ENCODE data around the gene HDAC4.

The HDAC4 gene

DNA sequence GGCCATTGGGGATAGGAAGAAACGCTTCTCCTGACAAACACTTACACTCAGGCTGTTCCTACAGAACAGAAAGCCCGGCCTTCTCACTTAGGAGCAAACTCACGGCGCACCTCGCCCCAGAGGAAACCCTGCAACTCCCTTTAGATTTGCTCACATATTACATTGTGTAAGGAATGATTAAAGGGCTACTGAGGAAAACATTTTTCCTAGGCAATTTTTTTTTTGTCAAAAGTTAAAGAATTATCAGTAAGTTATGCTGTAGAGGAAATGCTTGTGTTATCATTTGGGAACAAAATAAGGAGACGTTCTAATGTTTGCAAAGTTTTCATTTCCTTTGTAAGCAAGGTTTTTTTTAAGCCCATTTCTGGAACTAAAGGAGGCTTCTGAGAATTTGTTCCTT is 264.1 kb downstream of the HDAC4 start:
- no peak for DNase-seq

GRCh38 chr2:239136203-239136602 is 264.6 kb downstream of the HDAC4 start:
- no peak for DNase-seq

GRCh38 chr2:239135531-239135930 is 265.3 kb downstream of the HDAC4 start:
- no peak for DNase-seq

DNA sequence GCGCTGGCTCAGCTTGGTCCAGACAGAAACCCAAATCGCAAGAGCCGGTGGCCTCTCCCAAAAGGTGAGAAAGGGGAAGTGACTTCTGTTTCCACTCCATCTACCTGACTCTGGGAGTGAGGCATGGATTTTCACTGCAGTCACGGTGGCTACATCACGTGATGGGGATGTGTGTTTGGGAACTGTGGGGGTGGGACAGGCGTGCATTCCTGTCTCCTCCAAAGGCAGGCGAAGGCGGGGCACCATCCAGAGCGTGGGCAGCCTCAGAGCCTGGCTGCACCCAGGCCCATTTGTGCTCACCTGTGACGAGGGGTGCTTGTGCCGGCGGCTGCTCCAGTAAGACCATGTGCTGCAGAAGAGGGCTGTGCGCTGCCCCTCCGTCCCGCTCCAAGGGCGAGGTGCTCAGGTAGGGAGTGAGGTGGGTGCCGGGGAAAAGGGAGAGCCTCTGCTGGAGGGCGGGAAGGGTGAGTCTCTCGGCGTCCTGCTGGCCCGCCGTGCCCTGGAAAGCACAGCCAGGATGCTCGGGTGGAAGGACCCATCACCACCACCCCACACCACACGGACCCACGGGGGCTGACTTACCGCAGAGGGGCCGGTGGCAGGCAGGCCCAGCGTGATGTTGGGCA is 266.8 kb downstream of the HDAC4 start:
- DNase-seq, result no peak

DNA sequence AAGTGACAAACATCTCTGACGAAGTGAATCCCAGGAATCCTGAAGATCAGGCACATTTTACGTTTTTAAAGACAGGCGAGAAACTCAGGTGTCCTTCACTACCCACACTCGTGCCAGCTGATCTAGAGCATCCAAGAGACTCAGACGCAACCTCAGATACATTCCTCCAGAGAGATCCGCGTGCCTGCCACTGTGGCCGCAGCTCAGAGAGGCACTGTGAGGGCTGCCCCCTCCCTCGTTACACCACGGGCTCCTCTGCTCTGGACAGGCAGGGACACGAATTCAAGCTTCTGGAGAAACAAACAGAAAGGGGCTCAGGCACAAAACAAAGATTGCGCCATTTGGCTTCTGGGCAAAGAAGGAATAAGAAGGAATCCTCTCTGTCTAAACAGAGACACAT is 268.0 kb downstream of the HDAC4 start:
- no peak for DNase-seq

GRCh38 chr2:239132156-239132709 is 268.6 kb downstream of the HDAC4 start:
- DNase-seq, result no peak

- no peak for DNase-seq
These were observed 269.3 kb downstream of the HDAC4 start for GRCh38 chr2:239131521-239131920.

DNA sequence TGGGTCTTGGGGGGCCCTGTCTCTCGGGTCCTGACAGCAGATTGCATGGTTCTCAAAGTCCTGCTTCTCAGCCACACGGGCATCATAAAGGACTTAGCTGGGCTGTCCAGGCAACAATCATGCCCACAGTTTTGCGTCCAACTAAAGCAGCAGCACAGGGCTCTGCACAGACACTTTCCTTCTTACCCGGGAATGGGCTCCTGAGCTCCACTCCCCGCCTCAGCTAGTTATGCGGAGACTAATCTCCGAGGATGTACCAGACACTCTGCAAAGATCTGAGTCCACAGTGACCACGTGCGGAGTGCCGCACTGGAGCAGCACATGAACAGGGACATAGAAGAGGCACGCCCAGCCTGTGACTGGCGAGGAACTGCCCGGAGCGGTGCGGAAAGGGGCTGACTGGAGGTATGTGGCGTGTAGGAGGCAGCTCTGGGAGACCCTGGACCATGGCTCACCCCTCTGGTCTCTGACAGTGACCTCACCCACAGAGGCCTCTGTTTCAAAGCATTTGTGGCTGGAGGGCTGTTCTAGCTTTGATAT is 270.0 kb downstream of the HDAC4 start:
- no peak for DNase-seq

DNA sequence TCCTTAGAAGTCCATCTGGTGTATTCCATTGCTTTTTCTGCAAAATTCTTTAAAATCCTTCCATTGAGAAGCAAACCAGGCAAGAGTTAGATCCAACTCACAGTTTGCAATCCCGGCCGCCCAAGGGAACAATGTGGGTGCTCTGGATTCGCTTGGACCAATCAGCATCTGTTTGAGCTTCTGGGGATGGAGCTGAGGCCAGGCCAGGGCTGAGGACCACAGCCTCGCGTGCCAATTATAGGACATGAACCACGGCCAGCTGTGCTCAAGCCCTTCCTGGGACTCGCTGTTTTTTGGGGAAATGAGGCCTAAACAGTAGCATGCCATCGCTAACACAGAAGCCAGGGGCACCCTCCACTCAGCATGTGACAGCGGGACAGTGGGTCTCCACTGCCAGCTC is 270.8 kb downstream of the HDAC4 start:
- DNase-seq, result no peak

DNA sequence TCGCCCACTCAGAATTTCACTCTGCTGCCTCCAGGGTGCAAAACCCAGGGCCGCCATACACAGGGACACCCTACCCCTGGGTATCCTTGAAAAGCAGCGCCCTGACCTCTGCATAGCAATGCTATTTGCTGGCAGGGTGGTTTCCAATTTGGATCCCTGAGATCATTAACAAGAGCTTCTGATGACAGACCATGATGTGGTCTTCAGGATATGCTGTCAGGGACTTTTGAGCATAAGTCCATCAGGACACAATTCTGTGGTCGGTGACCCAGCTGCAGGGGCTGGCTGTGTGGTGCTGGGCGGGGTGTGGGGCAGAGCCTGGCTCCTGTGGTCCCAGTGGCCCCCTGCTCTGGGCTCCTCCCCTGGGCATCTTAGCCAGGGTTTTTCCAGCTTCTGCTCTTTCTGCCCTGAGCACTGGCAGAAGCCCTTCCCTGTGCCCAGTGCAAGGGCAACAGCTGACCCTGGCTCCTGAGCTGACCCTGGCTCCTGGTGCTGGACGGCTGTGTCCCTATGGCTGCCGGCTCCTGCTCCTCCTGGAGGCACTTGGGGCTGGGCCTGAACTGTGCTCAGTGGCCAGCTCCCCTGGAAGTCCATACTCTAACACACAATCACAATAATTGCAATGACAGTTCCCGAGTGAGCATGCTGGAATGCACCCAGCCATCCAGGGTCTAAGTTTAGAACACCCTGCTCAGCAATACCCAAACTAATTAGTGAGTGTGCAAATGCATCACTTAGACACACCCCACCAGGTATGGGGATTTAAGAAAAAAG is 271.5 kb downstream of the HDAC4 start:
- no peak for DNase-seq

GRCh38 chr2:239128706-239129105 is 272.1 kb downstream of the HDAC4 start:
- DNase-seq, result no peak

- DNase-seq, result no peak
These were observed 273.3 kb downstream of the HDAC4 start for GRCh38 chr2:239127513-239127912.

DNA sequence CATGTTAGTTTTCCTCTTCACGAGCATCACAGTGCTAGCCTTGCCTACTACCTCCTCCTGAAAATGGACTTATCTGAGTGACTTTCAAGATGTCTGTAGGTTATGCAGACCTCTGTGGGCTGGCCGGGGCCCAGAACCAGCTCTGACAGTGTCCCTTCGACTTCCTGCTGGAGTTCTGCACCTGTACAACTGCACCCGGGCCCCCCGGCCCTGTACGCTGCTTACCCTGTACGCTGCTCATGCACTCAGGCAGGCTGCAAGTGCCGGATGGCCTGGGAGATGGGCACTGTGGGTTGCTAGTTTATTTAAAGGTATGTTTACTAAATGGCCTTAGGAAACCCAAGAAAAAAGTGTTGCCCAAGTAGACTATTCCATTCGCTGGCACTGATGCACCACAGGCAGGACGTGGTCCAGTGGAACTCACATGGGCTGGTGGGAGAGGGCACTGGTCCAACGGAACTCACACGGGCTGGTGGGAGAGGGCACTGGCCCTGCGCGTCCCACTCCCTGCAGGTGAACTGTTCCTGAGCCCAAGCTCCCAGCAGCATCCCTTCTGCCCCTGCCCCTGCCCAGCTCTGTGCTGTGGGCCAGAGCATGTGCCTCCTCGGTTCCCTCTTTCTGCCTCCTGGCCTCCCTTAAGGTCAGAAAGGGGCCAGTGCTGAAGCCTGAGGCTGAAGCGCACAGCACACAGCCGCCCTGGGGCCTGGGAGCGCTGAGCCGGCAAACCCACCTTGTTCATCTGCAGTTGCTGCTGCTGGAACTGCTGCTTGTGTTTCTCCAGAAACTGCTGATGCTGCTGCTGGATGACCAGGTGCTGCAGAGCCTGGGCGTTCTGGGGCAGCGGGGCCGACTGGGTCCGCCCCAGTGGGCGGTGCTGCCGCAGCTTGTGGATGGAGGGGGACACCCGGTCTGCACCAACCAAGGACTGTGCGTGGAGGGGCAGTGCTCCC is 274.8 kb downstream of the HDAC4 start:
- DNase-seq, result no peak

DNA sequence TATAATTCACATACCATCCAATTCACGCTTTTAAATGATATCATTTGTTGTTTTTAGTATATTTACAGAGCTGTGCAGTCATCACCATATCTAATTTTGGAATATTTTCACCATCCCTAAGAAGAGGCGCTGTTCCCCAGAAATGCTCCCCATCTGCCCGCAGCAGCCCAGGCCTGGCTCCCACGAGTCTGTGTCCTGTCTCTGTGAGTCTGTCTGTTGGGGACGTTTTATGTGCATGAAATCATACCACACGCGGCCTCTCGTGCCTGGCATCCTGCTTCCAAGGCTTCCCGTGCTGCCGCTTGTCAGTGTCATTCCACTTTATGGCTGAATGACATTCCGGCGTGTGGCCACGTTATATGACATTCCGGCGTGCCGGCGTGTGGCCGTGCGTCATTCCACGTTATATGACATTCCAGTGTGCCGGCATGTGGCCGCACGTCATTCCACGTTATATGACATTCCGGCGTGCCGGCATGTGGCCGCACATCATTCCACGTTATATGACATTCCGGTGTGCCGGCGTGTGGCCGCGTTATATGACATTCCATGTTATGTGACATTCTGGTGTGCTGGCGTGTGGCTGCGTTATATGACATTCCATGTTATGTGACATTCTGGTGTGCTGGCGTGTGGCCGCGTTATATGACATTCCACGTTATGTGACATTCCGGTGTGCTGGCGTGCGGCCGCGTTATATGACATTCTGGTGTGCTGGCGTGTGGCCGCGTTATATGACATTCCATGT is 276.5 kb downstream of the HDAC4 start:
- no peak for DNase-seq

GRCh38 chr2:239122421-239123110 is 278.3 kb downstream of the HDAC4 start:
- DNase-seq, result no peak

- no peak for DNase-seq
These were observed 279.2 kb downstream of the HDAC4 start for GRCh38 chr2:239121600-239122012.

- no peak for DNase-seq
These were observed 280.2 kb downstream of the HDAC4 start for GRCh38 chr2:239120664-239121063.

DNA sequence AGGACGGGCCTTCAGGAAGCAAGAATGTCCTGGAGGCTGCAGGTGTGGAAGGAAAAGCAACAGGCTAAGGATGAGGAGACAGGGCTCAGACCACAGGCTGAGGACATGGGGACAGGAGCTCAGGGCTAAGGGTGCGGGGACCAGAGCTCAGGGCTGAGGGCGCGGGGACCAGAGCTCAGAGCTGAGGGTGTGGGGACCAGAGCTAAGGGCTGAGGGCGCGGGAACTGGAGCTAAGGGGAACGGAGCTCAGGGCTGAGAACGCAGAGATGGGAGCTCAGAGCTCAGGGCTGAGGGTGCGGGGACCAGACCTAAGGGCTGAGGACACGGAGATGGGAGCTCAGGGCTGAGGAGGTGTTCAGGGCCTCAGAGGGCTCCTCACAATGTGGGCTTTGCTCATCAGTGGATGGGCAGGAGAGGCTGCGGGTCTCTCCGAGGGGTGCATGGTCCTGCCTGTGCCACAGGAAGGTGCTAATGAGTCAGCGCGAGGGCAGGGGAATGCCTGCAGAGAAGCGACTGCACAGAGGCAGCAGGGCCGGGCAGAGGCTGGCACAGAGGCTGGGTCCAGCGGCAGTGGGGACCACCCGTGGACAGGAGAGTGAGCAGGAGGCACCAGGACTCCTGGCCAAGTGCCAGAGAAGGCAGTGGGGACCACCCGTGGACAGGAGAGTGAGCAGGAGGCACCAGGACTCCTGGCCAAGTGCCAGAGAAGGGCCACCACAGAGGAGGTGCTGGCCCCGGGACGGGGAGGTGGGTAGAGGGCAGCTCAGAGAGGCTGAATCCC is 281.3 kb downstream of the HDAC4 start:
- DNase-seq, result no peak

DNA sequence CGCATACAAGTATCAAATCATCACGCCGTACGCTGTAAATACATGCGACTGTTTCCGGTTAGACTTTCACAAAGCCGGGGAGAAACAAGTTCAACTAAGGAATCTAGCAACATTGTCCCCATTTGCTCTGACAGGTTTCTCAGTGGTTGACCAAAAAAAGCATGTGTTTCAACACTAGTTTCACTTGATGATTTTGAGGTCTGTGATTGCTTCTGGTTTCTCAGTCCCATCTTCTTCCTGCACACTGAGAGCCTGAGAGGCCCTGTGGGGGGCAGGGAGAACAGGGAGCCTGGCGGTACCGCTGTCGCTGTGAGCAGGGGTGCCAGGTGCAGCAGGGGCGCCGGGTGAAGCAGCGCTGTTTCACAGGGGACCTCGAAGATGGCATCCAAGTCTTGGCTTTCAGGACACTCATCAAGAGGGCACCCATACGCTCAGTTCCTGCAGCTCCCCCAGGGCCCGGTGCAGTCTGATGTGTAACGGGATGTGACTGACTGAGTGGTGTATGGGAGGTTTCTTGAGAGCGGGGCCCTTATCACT is 282.1 kb downstream of the HDAC4 start:
- DNase-seq, result no peak

- no peak for DNase-seq
These were observed 282.6 kb downstream of the HDAC4 start for GRCh38 chr2:239118264-239118663.

All from fibroblast of skin of abdomen (primary cell).